ENCODE measurements around the gene RACK1. TPM values are rescaled to one million over a fixed set of nuclear protein-coding genes. Genes with fewer than 3 reads are reported as not detected.

RACK1 gene
- total and polyA plus RNA-seq, 2 of the 13 experiments (the other 11 are each of a cell fraction or from before 2014, with no cell fraction given) = 2,514 to 6,141 TPM

DNA sequence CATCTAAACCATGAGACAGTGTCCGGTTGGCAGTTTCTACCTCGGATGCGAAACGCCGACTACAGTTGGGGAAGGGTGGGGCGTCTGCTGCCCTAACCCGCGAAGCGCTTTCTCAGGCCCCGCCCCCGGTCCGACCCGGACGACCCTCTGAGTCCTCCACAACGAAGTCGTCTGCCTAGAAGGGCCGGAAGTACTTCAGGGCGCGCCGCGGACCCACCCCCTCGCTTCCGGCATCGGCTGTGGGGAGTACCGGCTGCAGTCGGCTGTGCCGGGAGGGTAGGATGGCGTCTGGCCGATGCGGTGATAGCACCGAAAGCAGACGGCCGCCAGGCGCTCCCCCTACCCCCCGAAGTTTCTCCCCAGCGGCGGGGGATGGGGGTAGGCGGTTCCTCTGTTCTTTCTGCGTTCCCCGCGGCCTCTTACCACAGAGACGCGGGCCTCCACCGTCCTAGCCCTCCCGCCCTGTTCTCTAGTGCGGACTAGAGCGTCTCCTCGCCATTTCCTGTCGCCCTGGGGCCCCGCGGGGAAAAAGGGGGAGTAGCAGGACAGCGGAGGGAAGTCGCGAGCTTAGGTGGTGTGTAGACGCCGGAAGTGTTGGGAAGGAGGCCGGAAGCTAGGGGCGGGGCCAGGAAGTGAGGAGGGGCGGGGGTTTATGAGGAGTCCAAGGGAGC is 20.5 kb downstream of the RACK1 start, which contains the start of gene TRIM41 (continued):
- TF ChIP-seq ZHX2 (IDR thresholded peaks at IDR 0.05; ENCODE audit: low read depth) = peak; percentile 60
- no peak for TF ChIP-seq ZHX2 (CRISPR knock-in tag; IDR thresholded peaks at IDR 0.05; ENCODE audit: borderline replicate concordance)
- no peak; the same call in 1 of the 2 replicates for TF ChIP-seq PRDM15 (CRISPR knock-in tag; IDR thresholded peaks at IDR 0.05)
- no peak for TF ChIP-seq CHCHD3 (CRISPR knock-in tag; IDR thresholded peaks at IDR 0.05)
- no peak for TF ChIP-seq ZBTB21 (CRISPR knock-in tag; IDR thresholded peaks at IDR 0.05)
- peak; percentile 57; the same call in 1 of the 2 replicates for TF ChIP-seq NFAT5 (CRISPR knock-in tag; IDR thresholded peaks at IDR 0.05)
- TF ChIP-seq POGK (CRISPR knock-in tag; conservative IDR thresholded peaks at IDR 0.05) = peak; percentile 80; the same call in 1 of the 2 replicates
- TF ChIP-seq MED1 (CRISPR knock-in tag; IDR thresholded peaks at IDR 0.05) = no peak
- 0 out of 2 replicates have a peak, but pooled peaks have one; percentile 11 for TF ChIP-seq ZNF20 (CRISPR knock-in tag; IDR thresholded peaks at IDR 0.05)
- TF ChIP-seq HNRNPH1 (optimal IDR thresholded peaks at IDR 0.05; ENCODE audit: low read depth, low read length) = no peak
- TF ChIP-seq KLF6 (CRISPR knock-in tag; IDR thresholded peaks at IDR 0.05) = no peak; the same call in 1 of the 2 replicates
- peak; percentile 99 for TF ChIP-seq RBFOX2 (IDR thresholded peaks at IDR 0.05; ENCODE audit: low read depth, low read length)

All from HepG2 (cell line).